GM19395 (cell line): ENCODE data around the gene OOEP.

ENCODE experiments used
- ATAC-seq: cut with Tn5 transposase; IDR thresholded peaks from one replicate; pipeline ENCODE4 v1.9.1; 2021; ENCODE audit warnings: mild to moderate bottlenecking, moderate library complexity; ENCODE audit not compliant: unreplicated experiment

Gene OOEP

DNA sequence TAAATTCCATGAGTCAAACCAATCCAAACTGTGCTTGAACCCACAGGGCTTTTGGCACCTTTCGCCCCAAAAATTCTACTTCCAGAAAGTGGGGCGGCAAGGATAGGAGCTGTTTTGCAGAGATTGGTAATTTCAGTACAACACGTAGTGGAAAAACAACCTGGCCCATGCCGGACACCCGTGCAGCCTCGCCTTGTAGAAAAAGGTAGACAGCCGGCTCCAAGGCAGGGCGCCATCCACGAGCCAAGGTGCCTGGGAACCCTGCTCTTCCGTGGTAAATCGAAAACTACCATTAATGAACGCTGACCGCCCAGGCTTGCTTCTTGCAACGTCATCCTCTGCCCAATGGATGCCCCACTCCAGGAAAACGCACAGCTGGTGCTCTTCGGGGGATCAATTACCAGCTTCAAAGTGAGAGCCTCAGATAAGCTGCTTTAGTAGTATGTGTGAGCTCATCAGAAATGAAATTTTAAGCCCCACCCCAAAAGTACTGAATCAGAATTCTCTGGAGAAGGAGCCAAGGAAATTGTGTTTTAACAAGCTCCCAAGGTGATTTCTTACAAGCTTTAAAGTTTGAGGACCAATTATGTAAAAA is 1.8 kb downstream of the OOEP start:
- no peak for ATAC-seq

DNA sequence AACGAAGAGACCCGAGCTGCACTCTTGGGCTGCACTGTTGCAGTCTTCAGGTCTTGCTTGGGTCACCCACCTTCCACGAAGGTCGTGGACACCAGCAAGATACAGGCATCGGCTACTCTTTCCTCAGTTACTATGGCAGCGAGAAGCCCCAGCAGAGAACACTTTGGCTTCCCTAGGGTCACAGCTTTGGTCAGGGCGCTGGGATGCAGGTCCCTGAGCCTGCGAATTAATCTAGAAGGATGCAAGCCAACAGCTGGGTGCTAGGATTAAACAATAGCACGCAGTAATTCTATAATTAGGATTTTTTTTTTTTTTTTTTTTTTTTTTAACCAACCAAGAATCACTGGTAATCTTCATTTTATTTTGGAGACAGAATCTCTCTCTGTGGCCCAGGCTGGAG is 5.1 kb downstream of the OOEP start:
- ATAC-seq = no peak

DNA sequence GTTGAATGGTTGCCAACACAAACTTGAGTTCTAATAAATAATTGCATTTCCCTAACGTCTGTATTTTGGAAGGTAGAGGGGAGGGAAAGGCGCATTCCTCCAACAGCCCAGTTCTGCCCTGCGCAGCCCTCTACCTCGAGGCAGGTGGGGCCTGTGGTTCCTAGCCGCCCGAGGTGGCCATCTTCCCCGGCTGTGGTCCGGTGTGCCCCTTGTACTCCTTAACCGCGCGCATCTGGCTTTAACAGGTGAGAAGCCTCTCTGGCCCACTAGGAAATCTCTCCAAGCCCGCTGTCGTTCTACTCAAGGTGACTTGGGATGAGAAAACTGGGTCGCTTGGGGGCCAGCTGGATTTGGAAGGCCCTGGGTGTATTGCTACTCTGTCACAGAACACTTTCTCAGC is 5.6 kb downstream of the OOEP start:
- no peak for ATAC-seq

DNA sequence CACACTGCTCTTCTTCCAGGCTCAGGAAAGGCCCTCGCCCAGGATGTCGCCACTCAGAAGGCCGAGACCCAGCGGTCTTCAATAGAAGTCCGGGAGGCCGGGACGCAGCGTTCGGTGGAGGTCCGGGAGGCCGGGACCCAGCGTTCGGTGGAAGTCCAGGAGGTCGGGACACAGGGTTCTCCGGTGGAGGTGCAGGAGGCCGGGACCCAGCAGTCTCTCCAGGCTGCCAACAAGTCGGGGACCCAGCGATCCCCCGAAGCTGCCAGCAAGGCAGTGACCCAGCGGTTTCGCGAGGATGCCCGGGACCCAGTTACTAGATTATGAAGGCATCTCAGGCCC is 6.2 kb downstream of the OOEP start:
- no peak for ATAC-seq

DNA sequence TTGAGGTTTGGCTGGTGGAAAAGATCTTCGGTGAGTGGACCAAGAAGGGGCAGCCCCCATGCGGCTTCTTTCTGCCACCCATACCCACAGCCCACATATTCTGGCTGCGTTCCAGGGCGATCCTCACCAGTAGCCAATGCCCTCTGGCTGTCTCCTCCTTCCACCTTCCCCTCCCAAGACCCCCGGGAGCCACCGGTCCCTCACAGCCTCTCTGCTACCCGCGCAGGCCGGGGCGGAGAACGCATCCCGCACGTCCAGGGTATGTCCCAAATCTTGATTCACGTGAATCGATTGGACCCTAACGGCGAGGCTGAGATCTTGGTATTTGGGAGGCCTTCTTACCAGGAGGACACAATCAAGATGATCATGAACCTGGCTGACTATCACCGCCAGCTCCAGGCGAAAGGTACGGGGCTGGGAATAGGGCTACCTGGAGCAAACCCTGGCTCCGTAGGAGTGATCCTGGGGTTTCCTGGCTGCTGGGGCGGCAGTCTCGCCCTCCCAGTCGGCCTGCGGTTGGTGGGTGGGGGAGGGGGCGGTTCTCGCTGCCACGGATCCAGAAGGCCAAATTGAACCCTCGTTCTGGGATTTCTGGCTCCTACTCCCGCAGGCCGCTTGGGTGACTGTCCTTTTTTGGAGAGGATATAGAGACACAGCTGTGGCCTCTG is 6.7 kb downstream of the OOEP start:
- no peak for ATAC-seq

DNA sequence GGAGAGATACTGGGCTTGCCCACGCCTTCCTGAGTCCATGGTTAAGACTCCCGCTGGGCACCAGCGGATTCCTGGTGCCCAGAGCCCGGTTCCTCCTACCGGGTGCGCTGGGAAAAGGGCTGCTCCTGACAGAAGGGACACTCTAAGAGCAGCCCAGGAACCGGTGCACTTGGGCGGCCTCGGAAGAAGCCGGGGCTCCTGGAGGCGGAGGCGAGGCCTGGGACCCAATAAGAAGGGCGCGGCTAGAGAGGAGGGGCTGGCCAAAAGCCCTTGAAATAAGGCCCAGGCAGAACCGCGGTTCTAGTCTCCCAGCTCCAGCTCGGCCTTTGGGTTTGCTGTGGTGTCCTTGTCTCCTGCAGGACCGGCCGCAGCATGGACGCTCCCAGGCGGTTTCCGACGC is 7.3 kb downstream of the OOEP start, which contains the start of gene KHDC3L:
TSS of gene KHDC3L (plus strand) at position 301 of the 400 bp plus-strand sequence. CDS start at position 373, 72 bp downstream.
- no peak for ATAC-seq

DNA sequence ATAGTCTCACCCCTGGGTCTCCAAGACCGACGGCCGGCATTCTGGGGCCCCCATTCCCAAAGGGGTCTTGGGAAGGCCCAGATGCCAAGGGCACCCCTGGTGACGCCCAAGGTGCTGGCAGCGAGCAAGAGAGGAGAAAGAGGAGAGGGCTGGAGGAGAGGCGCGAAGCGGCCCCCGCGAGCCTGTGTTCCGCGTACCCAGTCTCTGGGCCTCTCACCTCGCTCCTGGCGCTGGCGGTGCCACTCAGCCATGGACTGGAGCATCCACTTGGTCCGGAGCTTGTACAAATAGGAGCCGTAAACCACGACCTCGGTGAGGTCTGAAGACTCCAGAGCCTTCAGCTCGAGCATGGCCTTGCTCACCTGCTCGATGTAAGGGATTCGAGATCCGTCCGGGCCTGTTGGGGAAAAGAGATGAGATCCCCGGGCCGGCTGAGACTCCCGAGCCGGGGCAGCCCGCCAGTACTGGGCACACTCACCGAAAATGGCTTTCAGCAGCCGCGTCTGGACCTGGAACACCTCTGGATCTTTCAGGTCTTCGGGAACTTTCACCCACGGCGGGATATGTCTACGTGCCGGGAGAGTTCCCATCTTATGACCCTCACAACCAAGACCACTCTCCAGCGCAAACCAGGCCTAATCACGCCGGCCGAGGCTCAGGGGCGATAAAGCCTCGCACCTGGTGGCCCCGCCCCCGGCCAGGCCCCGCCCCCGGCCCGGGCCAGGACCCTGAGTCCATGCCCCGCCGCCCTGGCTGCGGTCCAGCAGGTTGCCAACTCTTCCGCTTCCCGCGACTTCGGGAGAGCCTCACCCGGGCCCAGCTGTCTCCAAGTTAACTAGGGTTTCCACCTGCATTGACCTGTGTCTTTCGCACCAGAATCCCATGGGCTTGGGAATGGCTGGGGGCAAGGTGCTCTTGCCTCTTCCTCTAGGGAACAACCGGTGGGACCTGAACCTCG is 15.8 kb downstream of the OOEP start, which contains the start of gene DPPA5:
TSS of gene DPPA5 (minus strand) at position 641 of the 958 bp plus-strand sequence. CDS start at position 590, 51 bp downstream.
- no peak for ATAC-seq

DNA sequence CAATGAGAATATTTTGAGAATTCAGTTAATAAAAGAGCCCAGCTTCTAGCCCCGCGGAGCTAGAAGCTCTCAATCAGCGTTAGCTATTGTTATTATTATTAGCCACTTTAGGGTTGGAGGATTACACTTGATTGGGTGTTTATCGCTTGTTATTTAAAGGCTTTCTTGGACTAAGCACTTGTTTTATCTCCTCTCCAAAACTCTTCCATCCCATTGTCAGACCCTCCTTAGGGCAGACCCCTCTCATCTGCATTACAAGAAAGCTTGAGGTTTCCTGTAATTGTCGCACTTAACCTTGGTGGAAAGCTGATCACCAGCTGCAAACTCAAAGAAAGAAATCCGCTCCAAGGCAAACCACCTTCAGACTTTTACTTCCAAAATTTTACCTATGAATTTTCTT is 20.4 kb downstream of the OOEP start:
- no peak for ATAC-seq

DNA sequence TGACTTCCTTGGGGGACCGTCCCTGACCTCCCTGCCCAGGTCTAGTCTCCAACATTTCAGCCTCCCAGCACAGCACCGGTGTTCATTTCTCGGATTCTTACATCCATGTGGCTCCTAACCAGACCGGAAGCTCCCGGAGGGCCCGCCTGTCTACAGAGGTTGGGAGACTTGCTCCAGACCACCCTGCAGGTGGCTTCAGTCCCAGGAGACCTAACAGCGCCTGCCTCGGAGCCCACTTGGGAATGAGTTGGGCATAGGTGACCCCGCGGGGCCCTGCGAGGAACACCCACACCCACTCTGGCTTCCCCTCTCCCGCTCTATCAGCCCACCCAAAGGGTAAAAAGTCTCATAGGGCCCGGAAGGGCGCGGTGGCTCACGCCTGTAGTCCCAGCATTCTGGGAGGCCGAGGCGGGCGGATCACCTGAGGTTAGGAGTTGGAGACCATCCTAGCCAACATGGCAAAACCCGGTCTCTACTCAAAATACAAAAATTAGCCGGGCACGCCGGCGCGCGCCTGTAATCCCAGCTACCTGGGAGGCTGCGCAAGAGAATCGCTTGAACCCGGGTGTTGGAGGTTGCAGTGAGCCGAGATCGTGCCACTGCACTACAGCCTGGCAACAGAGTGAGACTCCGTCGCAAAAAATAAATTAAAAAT is 21.0 kb downstream of the OOEP start:
- ATAC-seq = no peak

DNA sequence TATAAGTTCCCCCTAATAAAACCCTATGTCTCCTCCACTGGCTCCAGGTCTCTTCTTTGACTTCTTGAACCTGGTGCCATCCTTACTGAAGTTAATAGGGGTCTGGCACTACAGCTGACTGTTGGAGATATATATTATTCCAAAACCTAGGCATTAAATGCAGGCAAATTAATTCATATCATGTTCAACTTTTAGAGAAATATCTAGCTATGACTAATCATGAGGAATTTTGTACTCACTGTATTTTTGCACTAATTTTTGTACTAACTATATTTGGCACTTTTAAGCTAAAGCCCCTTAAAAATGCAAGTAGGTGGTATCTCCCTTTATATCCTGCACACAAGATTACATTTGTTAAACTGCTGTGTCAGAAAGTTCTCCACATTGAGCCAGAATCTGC is 26.5 kb downstream of the OOEP start:
- no peak for ATAC-seq

DNA sequence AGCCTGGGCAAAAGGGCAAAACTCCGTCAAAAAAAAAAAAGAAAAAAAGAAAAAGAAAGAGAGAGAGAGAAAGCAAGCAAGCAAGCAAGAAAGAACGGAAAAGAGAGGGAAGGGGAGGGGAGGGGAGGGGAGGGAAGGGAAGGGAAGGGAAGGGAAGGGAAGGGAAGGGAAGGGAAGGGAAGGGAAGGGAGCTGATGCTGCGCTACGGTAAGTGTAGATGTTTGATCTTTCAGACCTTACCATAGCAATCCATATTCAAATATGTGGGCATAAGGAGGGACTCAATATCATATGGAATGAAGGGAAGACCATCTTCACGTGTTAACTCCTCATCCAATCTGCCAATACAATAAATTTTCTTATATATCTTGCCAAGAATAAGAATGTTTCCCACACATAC is 27.5 kb downstream of the OOEP start:
- ATAC-seq = no peak

DNA sequence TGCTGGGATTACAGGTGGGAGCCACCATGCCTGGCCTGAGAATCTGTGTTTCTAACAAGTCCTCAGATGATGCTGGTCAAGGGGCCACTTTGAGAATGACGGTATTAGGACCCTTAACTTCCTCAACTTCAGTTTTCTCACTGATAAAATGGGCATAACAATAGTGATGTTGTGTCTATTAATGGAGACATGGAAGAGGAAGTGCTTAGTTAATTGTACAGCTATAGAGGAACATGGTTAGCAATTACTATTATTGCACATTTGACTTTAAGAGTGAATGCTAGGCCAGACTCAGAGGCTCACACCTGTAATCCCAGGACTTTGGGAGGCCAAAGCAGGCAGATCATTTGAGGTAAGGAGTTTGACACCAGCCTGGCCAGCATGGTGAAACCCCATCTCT is 28.4 kb downstream of the OOEP start:
- no peak for ATAC-seq

DNA sequence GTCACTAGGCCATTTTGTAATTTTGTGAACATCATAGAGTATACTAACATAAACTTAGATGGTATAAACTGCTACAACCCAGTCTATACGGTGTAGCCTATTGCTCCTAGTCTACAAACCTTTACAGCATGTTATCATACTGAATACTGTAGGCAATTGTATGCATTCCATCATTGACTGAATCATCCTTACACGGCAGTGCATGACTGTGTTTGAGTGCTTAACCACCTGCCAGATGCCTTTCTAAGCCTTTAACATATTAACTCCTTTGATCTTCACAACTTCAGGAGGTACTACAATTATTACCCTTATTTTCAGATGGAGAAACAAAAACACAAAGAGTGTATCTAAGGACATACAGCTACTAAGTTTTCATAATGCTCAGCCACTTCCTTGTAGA is 29.6 kb downstream of the OOEP start:
- no peak for ATAC-seq

DNA sequence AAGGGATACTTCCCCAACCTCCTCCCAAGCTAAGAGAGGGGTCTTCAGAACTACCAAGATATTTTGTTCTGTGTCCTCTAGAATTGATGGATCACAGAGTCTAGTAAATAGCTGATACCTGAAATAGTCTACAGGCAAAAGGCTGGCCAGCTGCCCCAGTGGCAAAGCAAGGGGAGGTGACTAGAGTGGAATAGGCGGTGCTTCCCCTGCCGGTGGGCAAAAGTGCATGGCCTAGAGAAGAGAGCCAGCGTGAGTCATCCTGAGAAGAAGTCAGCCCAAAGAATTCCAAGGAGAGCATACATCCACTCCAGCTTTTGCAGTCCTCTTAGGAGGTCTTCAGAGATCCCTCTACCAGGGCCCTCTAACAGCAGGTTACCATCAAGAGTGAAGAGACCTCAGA is 30.4 kb downstream of the OOEP start:
- no peak for ATAC-seq

DNA sequence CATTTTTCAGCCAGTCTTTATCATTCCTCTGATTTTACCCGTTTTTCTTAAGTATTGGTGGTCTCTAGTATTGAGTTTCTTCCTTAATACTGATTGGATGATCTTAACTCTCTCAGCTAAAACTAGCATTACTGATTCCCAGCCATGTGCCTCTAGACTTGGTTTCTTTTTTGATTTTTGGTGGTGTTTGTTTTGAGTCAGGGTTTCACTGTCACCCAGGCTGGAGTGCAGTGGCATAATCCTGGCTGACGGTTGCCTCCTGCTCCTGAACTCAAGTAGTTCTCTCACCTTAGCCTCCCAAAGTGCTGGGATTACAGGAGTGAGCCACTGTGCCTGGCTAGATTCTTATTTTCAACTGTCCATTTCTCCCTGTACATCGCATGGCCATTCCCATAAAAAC is 40.5 kb downstream of the OOEP start:
- ATAC-seq = peak; percentile 74

DNA sequence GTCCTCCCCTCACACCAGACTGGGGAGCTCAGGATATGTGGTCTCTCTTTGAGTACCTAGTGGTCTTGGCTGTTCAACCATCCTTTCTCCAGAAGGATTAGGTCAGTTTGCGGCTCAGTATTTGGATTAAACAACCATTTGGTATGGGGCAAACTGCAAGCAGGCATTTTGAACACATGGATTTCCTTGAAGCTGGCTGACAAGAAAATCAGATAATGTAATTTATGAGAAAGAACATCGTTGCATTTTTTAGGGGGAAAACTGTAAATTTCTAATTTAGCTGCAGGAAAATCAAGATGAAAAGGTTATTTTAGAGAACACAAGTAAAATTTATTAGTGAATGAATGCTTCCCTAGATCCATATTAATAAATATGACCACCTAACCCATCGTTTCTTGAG is 40.9 kb downstream of the OOEP start:
- no peak for ATAC-seq

DNA sequence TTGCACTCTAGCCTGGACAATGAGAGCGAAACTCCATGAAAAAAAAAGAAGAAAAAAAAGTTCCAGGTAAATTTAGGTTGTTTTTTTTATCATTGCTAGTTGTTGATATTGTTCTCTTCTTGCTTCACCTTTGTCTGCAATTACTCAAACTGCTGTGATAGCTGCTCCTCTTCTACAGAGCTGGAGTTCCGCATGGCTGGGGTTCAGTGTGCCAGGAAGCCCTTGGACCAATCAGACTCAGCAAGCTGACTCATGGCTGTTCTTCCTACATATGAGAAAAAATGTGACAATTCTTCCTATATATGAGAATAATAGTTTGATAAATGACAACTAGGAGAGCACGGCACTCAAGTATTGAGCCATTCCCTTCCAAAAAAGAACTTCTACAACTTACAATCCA is 44.0 kb downstream of the OOEP start:
- no peak for ATAC-seq

DNA sequence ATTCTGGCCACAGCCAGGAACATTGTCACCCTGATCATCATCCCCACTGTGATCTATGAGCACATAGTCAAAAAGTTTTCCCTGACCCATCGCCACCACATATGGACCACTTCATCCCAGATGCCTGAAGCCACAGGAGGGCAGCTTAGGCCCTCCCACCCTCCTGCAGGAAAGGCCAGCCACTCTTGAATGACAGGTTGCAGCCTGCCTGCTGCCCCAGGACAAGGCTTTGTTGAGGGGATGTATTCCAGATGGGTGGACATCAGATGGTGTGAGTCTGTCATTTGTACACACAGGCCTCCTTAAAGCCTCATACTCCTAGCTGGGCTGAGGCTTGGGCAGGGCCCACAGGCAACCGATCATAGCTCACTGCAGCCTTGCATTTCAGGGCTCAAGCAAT is 46.4 kb downstream of the OOEP start:
- ATAC-seq = no peak
